Measurements from ENCODE around the gene KIR2DL1. TPM values are rescaled to one million over a fixed set of nuclear protein-coding genes. Genes with fewer than 3 reads are reported as not detected.
"Not testable (repeated sequence)": the region's sequence is repeated elsewhere in the genome, so short reads cannot be mapped to it uniquely, and the experiment has no call there.

Gene KIR2DL1
- total and polyA plus RNA-seq, 10 of the 15 experiments (the other 5 are each of a cell fraction or from before 2014, with no cell fraction given): 0.35 TPM; not detected in 9

DNA sequence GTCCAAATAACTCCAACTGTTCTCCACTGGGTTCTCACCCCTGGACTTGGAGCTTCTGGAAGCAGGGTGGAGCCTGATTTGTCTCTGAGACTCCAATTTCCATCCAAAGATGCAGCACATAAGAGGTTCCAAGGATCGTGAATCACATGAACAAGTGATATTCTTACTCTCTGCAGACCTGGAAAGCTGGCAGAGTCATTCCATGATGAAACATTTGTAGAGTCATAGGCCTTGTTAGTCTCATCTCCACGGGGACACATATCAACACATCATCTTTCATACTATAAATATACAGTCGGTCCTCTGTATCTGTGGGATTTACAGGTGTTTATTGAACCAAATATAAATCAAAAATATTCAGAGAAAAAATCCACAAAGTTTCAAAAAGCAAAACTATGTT is 45.0 kb downstream of the KIR2DL1 start:
- SMC1A ChIA-PET (ENCODE audit: uncharacterized antibody, unreplicated experiment); in situ Hi-C loops (cut with MboI); H2AFZ ChIP-seq (ENCODE audit: control insufficient read depth, low read depth, low read length); H3K4me1 ChIP-seq (ENCODE audit: control insufficient read depth, insufficient read depth, low read length); FAIRE-seq; H4K20me1 ChIP-seq (ENCODE audit: control insufficient read depth, insufficient read depth); ATAC-seq; H3K27me3 ChIP-seq (replicated peaks in 1 of 2; ENCODE audit: control insufficient read depth in 2 of 2, insufficient read depth in 2 of 2, low read length in 1 of 2); H3K4me2 ChIP-seq (ENCODE audit: control insufficient read depth, insufficient read depth); H3K9me3 ChIP-seq (replicated peaks; ENCODE audit: control insufficient read depth, insufficient read depth, low read length); CTCF ChIA-PET; H3K27ac ChIP-seq (ENCODE audit: control insufficient read depth, insufficient read depth); H3K79me2 ChIP-seq (ENCODE audit: control insufficient read depth, insufficient read depth, low read length); intact Hi-C loops (cut with micrococcal nuclease; ENCODE audit: unreplicated experiment); POLR2A ChIA-PET; H3K9ac ChIP-seq (ENCODE audit: control insufficient read depth, insufficient read depth, low read length); H3K36me3 ChIP-seq (ENCODE audit: control insufficient read depth in 2 of 2, insufficient read depth in 2 of 2, low read length in 1 of 2); DNase-seq (ENCODE audit: low read depth, low spot score); RAD21 ChIA-PET (ENCODE audit: unreplicated experiment); BruUV-seq (replicated peaks); H3K4me3 ChIP-seq: not testable (repeated sequence)
- WGBS (ENCODE audit: insufficient coverage, insufficient replicate concordance, low lambda C conversion rate, missing lambda C conversion rate): 1% methylated on average over 3 of the region's 3 CpGs

DNA sequence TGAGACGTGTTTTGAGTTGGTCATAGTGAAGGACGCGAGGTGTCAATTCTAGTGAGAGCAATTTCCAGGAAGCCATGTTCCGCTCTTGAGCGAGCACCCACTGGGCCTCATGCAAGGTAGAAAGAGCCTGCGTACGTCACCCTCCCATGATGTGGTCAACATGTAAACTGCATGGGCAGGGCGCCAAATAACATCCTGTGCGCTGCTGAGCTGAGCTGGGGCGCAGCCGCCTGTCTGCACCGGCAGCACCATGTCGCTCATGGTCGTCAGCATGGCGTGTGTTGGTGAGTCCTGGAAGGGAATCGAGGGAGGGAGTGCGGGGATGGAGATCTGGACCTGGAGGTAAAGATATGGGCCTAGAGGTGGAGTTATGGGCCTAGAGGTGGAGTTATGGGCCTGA is 46.7 kb downstream of the KIR2DL1 start, which contains the start of gene KIR3DL1:
KIR3DL1 (plus strand) TSS at position 218 of the 400 bp plus-strand sequence.
- H3K4me2 ChIP-seq (ENCODE audit: control insufficient read depth, insufficient read depth); SMC1A ChIA-PET (ENCODE audit: uncharacterized antibody, unreplicated experiment); CTCF ChIA-PET; BruUV-seq (replicated peaks); H3K4me3 ChIP-seq; H3K9me3 ChIP-seq (replicated peaks; ENCODE audit: control insufficient read depth, insufficient read depth, low read length); H4K20me1 ChIP-seq (ENCODE audit: control insufficient read depth, insufficient read depth); H3K4me1 ChIP-seq (ENCODE audit: control insufficient read depth, insufficient read depth, low read length); intact Hi-C loops (cut with micrococcal nuclease; ENCODE audit: unreplicated experiment); ATAC-seq; H3K27ac ChIP-seq (ENCODE audit: control insufficient read depth, insufficient read depth); H3K36me3 ChIP-seq (ENCODE audit: control insufficient read depth in 2 of 2, insufficient read depth in 2 of 2, low read length in 1 of 2); POLR2A ChIA-PET; H3K79me2 ChIP-seq (ENCODE audit: control insufficient read depth, insufficient read depth, low read length); FAIRE-seq; H3K27me3 ChIP-seq (replicated peaks in 1 of 2; ENCODE audit: control insufficient read depth in 2 of 2, insufficient read depth in 2 of 2, low read length in 1 of 2); RAD21 ChIA-PET (ENCODE audit: unreplicated experiment); DNase-seq (ENCODE audit: low read depth, low spot score); H2AFZ ChIP-seq (ENCODE audit: control insufficient read depth, low read depth, low read length); H3K9ac ChIP-seq (ENCODE audit: control insufficient read depth, insufficient read depth, low read length): not testable (repeated sequence)
- 43% methylated on average over 17 of the region's 17 CpGs for WGBS (ENCODE audit: insufficient coverage, insufficient replicate concordance, low lambda C conversion rate, missing lambda C conversion rate)
- in situ Hi-C loops (cut with MboI): loop anchor here (5.0 kb wide), 1 partner anchor 36 kb away; the partner anchor contains the start of gene KIR3DL2
